Activated naive CD4-positive, alpha-beta T cell treated with anti-CD3 and anti-CD28 coated beads for 36 hours (primary cell): Measurements from ENCODE around the gene PJA2. TPM values are rescaled to one million over a fixed set of nuclear protein-coding genes. Genes with fewer than 3 reads are reported as not detected.
"Not testable (repeated sequence)": the region's sequence is repeated elsewhere in the genome, so short reads cannot be mapped to it uniquely, and the experiment has no call there.

Experiments used
- CTCF ChIA-PET: fragments of 350-600 bp; sonication (Branson Sonifier 250); formaldehyde crosslinking; loops from one replicate; lab custom pipeline; 2021; ENCODE audit warnings: antibody characterized with exemption; lab: Charles Lee
- DNase-seq: peaks from one replicate; pipeline ENCODE4 v3.0.0-alpha.2; 2020
- H3K27ac Mint-ChIP-seq: one replicate; pipeline ENCODE4 v1.8.0; 2021; ENCODE audit warnings: mild to moderate bottlenecking, mixed read lengths
- H3K27me3 Mint-ChIP-seq: one replicate; pipeline ENCODE4 v1.8.0; 2021; ENCODE audit warnings: low read depth, mixed read lengths
- H3K36me3 Mint-ChIP-seq: one replicate; pipeline ENCODE4 v1.8.0; 2021; ENCODE audit warnings: low read depth, mixed read lengths
- H3K4me1 Mint-ChIP-seq: one replicate; pipeline ENCODE4 v1.8.0; 2021; ENCODE audit warnings: low read depth, mixed read lengths
- H3K4me3 Mint-ChIP-seq: one replicate; pipeline ENCODE4 v1.8.0; 2021; ENCODE audit warnings: mild to moderate bottlenecking, moderate library complexity, mixed read lengths
- H3K9me3 Mint-ChIP-seq: one replicate; pipeline ENCODE4 v1.8.0; 2021; ENCODE audit warnings: mixed read lengths
- intact Hi-C: fragments of 100-400 bp; cut with micrococcal nuclease; formaldehyde crosslinking; loops from one replicate; pipeline ENCODE4 v1.15.1; 2023
- total RNA-seq, 2 experiments: library from RNA; stranded (reverse); gene quantifications; one replicate each; pipeline ENCODE4 v1.2.3, GENCODE V29; 2021

Gene PJA2
- total RNA-seq, 2 experiments from 2014 or later, result 53.1 to 56.9 TPM

GRCh38 chr5:109421956-109422355 lies 12.2 kb upstream of the PJA2 start:
- no peaks in the 10 kb centered on the region for H3K9me3 Mint-ChIP-seq
- no peak overlapping the region for H3K4me3 Mint-ChIP-seq
- no peaks in the 10 kb centered on the region for H3K36me3 Mint-ChIP-seq
- intact Hi-C loops, result no loop called here
- H3K27ac Mint-ChIP-seq, result no peak overlapping the region
- no peaks in the 10 kb centered on the region for H3K4me1 Mint-ChIP-seq
- CTCF ChIA-PET, result no interaction called here
- no peak for DNase-seq
- H3K27me3 Mint-ChIP-seq, result peaks cover 5% of the 10 kb centered on the region

- Mint-ChIP-seq H3K4me1 (peaks cover 8% of the 10 kb centered on the region), H3K27ac (no peak overlapping the region), H3K4me3 (no peak overlapping the region), H3K27me3 (no peaks in the 10 kb centered on the region), H3K36me3 (peaks cover 3% of the 10 kb centered on the region), H3K9me3 (peaks cover 12% of the 10 kb centered on the region)
- CTCF ChIA-PET, result no interaction called here
- no peak for DNase-seq
- intact Hi-C loops, result loop anchor here (10.0 kb wide), 1 partner anchor 1806 kb away; the partner anchor contains the start of gene CAMK4
These were observed 9.1 kb upstream of the PJA2 start for GRCh38 chr5:109418712-109419352.

GRCh38 chr5:109416882-109417281 lies 7.1 kb upstream of the PJA2 start:
- H3K9me3 Mint-ChIP-seq, result peaks cover 12% of the 10 kb centered on the region
- no peak overlapping the region for H3K4me3 Mint-ChIP-seq
- intact Hi-C loops, result loop anchor here (10.0 kb wide), 1 partner anchor 1808 kb away; the partner anchor contains the start of gene CAMK4
- H3K27me3 Mint-ChIP-seq, result no peaks in the 10 kb centered on the region
- H3K27ac Mint-ChIP-seq, result no peak overlapping the region
- DNase-seq, result no peak
- H3K4me1 Mint-ChIP-seq, result peaks cover 14% of the 10 kb centered on the region
- CTCF ChIA-PET, result no interaction called here
- H3K36me3 Mint-ChIP-seq, result peaks cover 3% of the 10 kb centered on the region

- H3K27ac Mint-ChIP-seq, H3K27me3 Mint-ChIP-seq, DNase-seq, H3K36me3 Mint-ChIP-seq, H3K4me3 Mint-ChIP-seq: not testable (repeated sequence)
- peaks cover 12% of the 10 kb centered on the region for H3K9me3 Mint-ChIP-seq
- peaks cover 23% of the 10 kb centered on the region for H3K4me1 Mint-ChIP-seq
- CTCF ChIA-PET, result interaction anchor here (0.9 kb wide), 1 partner anchor 83 kb away, joined by 3 read pairs; no protein-coding TSS in a partner anchor
- intact Hi-C loops, result loop anchor here (5.0 to 10.0 kb wide), 4 partner anchors 508 to 1811 kb away; partner anchors contain the start of gene CAMK4
These were observed 4.2 kb upstream of the PJA2 start for GRCh38 chr5:109413921-109414461.

GRCh38 chr5:109413458-109413857 lies 3.7 kb upstream of the PJA2 start:
- CTCF ChIA-PET, result interaction anchor here (0.9 to 1.2 kb wide), 2 partner anchors 83 to 684 kb away, joined by 3 to 4 read pairs; no protein-coding TSS in a partner anchor
- intact Hi-C loops, result loop anchor here (5.0 to 10.0 kb wide), 4 partner anchors 509 to 1811 kb away; partner anchors contain the start of gene CAMK4
- no peak for DNase-seq
- H3K4me1 Mint-ChIP-seq, result peaks cover 23% of the 10 kb centered on the region
- peaks cover 12% of the 10 kb centered on the region for H3K9me3 Mint-ChIP-seq
- no peaks in the 10 kb centered on the region for H3K27me3 Mint-ChIP-seq
- peaks cover 9% of the 10 kb centered on the region for H3K36me3 Mint-ChIP-seq
- H3K27ac Mint-ChIP-seq, result no peak overlapping the region
- no peak overlapping the region for H3K4me3 Mint-ChIP-seq

- H3K36me3 Mint-ChIP-seq, result peaks cover 9% of the 10 kb centered on the region
- H3K4me1 Mint-ChIP-seq, result peaks cover 23% of the 10 kb centered on the region
- H3K9me3 Mint-ChIP-seq, result peaks cover 12% of the 10 kb centered on the region
- no peak overlapping the region for H3K27ac Mint-ChIP-seq
- intact Hi-C loops, result loop anchor here (5.0 to 10.0 kb wide), 4 partner anchors 509 to 1812 kb away; partner anchors contain the start of gene CAMK4
- no peaks in the 10 kb centered on the region for H3K27me3 Mint-ChIP-seq
- CTCF ChIA-PET, result interaction anchor here (0.9 to 1.2 kb wide), 2 partner anchors 82 to 684 kb away, joined by 3 to 4 read pairs; no protein-coding TSS in a partner anchor
- no peak for DNase-seq
- no peak overlapping the region for H3K4me3 Mint-ChIP-seq
These were observed 3.2 kb upstream of the PJA2 start for GRCh38 chr5:109412981-109413402.

GRCh38 chr5:109411627-109412026 lies 1.9 kb upstream of the PJA2 start:
- CTCF ChIA-PET, result interaction anchor here (0.6 kb wide), 1 partner anchor 1085 kb away, joined by 4 read pairs; no protein-coding TSS in a partner anchor
- H3K4me3 Mint-ChIP-seq, result no peak overlapping the region
- H3K27me3 Mint-ChIP-seq, result no peaks in the 10 kb centered on the region
- peaks cover 9% of the 10 kb centered on the region for H3K36me3 Mint-ChIP-seq
- H3K4me1 Mint-ChIP-seq, result peaks cover 33% of the 10 kb centered on the region
- H3K27ac Mint-ChIP-seq, result no peak overlapping the region
- peaks cover 12% of the 10 kb centered on the region for H3K9me3 Mint-ChIP-seq
- no peak for DNase-seq
- intact Hi-C loops, result loop anchor here (1.0 to 10.0 kb wide), 9 partner anchors 443 to 1813 kb away; partner anchors contain the start of genes CAMK4 and SLC25A46

GRCh38 chr5:109411149-109411514 lies 1.4 kb upstream of the PJA2 start:
- Mint-ChIP-seq H3K4me1 (peaks cover 38% of the 10 kb centered on the region), H3K9me3 (peaks cover 12% of the 10 kb centered on the region), H3K36me3 (peaks cover 9% of the 10 kb centered on the region), H3K27ac (peak overlapping the region; percentile 100), H3K4me3 (peak overlapping the region; percentile 97), H3K27me3 (no peaks in the 10 kb centered on the region)
- intact Hi-C loops, result loop anchor here (1.0 to 10.0 kb wide), 9 partner anchors 444 to 1814 kb away; partner anchors contain the start of genes CAMK4 and SLC25A46
- no peak for DNase-seq
- CTCF ChIA-PET, result interaction anchor here (0.6 kb wide), 1 partner anchor 1085 kb away, joined by 4 read pairs; no protein-coding TSS in a partner anchor

GRCh38 chr5:109410389-109411148 lies 795 bp upstream of the PJA2 start:
- peaks cover 9% of the 10 kb centered on the region for H3K36me3 Mint-ChIP-seq
- peaks cover 8% of the 10 kb centered on the region for H3K9me3 Mint-ChIP-seq
- intact Hi-C loops, result loop anchor here (1.0 to 10.0 kb wide), 14 partner anchors 45 to 1814 kb away; partner anchors contain the start of genes CAMK4, FBXL17, MAN2A1 and SLC25A46
- DNase-seq, result peak; percentile 45
- H3K27me3 Mint-ChIP-seq, result no peaks in the 10 kb centered on the region
- CTCF ChIA-PET, result interaction anchor here (0.7 kb wide), 1 partner anchor 662 kb away, joined by 3 read pairs; no protein-coding TSS in a partner anchor
- peaks cover 42% of the 10 kb centered on the region for H3K4me1 Mint-ChIP-seq
- peak overlapping the region; percentile 100 for H3K27ac Mint-ChIP-seq
- H3K4me3 Mint-ChIP-seq, result peak overlapping the region; percentile 97

- intact Hi-C loops, result loop anchor here (1.0 kb wide), 1 partner anchor 167 kb away; no protein-coding TSS in a partner anchor
- CTCF ChIA-PET, result no interaction called here
- peaks cover 46% of the 10 kb centered on the region for H3K4me1 Mint-ChIP-seq
These were observed 557 bp downstream of the PJA2 start for GRCh38 chr5:109408991-109409843.

GRCh38 chr5:109407913-109408312 lies 1.9 kb downstream of the PJA2 start:
- peak overlapping the region; percentile 100 for H3K27ac Mint-ChIP-seq
- no peaks in the 10 kb centered on the region for H3K9me3 Mint-ChIP-seq
- intact Hi-C loops, result no loop called here
- CTCF ChIA-PET, result no interaction called here
- H3K27me3 Mint-ChIP-seq, result no peaks in the 10 kb centered on the region
- peaks cover 45% of the 10 kb centered on the region for H3K4me1 Mint-ChIP-seq
- DNase-seq, result no peak
- H3K4me3 Mint-ChIP-seq, result peak overlapping the region; percentile 97
- peaks cover 9% of the 10 kb centered on the region for H3K36me3 Mint-ChIP-seq

More at GRCh38 chr5:109408991-109409843, 557 bp downstream of the PJA2 start:
- DNase-seq, result peak; percentile 84
- H3K27ac Mint-ChIP-seq, result peak overlapping the region; percentile 100
- H3K4me3 Mint-ChIP-seq, result peak overlapping the region; percentile 97
- H3K27me3 Mint-ChIP-seq, result no peaks in the 10 kb centered on the region
- H3K36me3 Mint-ChIP-seq, result peaks cover 9% of the 10 kb centered on the region
- peaks cover 2% of the 10 kb centered on the region for H3K9me3 Mint-ChIP-seq
